ENCODE data around the gene FAM53C.
"Not testable (repeated sequence)": the region's sequence is repeated elsewhere in the genome, so short reads cannot be mapped to it uniquely, and the experiment has no call there.

The FAM53C gene

DNA sequence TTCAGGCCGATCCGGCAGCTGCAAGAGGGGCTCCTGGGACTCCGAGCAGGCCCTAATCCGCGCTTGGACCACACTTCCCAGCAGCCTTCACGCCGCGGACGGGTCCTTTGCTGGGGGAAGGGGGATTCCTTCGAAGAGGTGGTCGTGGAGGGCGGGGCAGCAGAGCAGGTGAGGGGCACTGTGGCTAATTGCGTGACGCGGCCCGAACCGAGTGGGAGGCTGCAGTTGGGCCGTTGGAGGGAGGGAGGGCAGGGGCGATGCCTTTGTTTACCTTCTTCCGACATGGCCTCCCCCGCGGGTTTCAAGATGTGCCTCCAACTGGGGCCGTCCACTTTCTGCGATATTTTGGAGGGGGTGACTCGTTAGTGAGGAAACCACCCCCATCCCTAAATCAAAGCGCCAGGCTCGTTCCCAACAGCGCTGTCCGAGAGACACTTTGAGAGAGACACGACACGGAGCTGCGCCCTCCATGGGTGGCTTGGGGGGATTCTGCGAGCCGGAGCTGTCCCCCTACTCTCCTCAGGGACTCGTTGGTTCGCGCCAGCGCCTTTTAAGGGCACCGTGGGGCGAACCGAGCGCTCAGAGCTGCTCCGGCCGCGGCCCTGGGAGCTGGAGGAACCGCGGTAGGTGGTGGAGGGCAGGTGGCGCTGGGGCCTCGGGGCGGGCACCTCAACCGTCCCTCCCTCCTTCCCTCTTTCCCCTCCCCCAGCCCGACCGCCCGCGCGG, at the start of gene FAM53C:
TSS of gene FAM53C (plus strand) at position 582 of the 726 bp plus-strand sequence. CDS start 3,070 bp downstream, outside the sequence.
- H3K27me3 ChIP-seq (ENCODE audit: low read depth) = no peaks in the 10 kb centered on the region
- H3K9me3 ChIP-seq = no peaks in the 10 kb centered on the region
- in situ Hi-C loops (cut with MboI; ENCODE audit: low sequenced_read_pairs) = no loop called here
- peak; percentile 80 to 95 for DNase-seq (ENCODE audit: low spot score in 2 of 2)
- H3K36me3 ChIP-seq (replicated peaks) = peaks cover 21% of the 10 kb centered on the region
- peak within 1 kb of the TSS; percentile 68 for H3K4me3 ChIP-seq
- H3K4me1 ChIP-seq = peaks cover 14% of the 10 kb centered on the region

DNA sequence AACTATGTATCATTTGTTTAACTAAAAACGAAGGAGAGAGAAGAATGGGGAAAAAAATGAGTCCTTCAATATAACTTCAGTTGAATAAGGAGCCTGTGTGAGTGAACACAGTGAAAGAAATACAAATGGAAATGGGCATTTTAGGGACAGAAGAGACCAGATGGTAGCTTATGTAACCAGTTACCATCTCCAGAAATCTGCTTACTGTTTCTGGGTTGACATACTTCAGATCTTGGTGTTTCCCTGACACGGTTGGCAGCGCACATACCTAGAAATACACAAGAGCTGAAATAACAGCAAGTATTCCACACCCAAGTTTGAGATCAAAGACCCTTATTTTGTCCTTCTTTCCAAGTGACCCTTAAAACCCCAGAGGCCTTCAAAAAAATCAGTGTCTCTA, 48.8 kb upstream of the FAM53C start:
- H3K36me3 ChIP-seq (replicated peaks) = peaks cover 30% of the 10 kb centered on the region
- in situ Hi-C loops (cut with MboI; ENCODE audit: low sequenced_read_pairs) = no loop called here

DNA sequence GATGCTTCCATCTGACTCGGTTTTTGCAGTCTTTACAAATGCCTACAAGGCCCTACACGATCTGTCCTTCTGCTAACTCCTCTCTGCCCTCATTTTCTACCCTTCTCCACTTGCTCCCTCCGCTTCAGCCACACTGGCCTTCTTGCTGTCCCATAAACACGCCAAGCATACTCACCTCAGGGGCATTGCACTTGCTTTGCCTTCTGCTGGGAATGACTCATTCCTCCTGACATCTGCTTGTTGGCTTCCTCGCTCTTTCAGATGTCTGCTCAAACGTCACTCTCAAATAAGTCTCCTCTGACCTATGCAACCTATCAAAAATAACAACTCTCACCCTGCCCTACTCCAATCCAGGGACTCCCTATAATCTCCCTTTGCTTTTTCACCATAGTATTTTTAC, 34.7 kb upstream of the FAM53C start:
- Histone ChIP-seq H3K27me3 (ENCODE audit: low read depth) (no peaks in the 10 kb centered on the region), H3K4me1 (no peaks in the 10 kb centered on the region), H3K36me3 (replicated peaks) (peaks cover 2% of the 10 kb centered on the region; the same call in 1 of the 2 replicates), H3K4me3 (no peak overlapping the region), H3K9me3 (no peaks in the 10 kb centered on the region)
- in situ Hi-C loops (cut with MboI; ENCODE audit: low sequenced_read_pairs) = no loop called here
- DNase-seq (ENCODE audit: low spot score in 2 of 2) = no peak

More for the DNA sequence above, 48.8 kb upstream of the FAM53C start:
- no peak for DNase-seq (ENCODE audit: low spot score in 2 of 2)
- Histone ChIP-seq H3K4me1 (no peaks in the 10 kb centered on the region), H3K27me3 (ENCODE audit: low read depth) (no peaks in the 10 kb centered on the region), H3K9me3 (no peaks in the 10 kb centered on the region), H3K4me3 (no peak overlapping the region)

GRCh38 chr5:138305797-138306196, 32.3 kb upstream of the FAM53C start:
- Histone ChIP-seq H3K27me3 (ENCODE audit: low read depth) (no peaks in the 10 kb centered on the region), H3K4me3 (no peak overlapping the region), H3K36me3 (replicated peaks) (peaks cover 2% of the 10 kb centered on the region; the same call in 1 of the 2 replicates), H3K4me1 (no peaks in the 10 kb centered on the region), H3K9me3 (no peaks in the 10 kb centered on the region)
- peak in 1 of 2 experiments; percentile 16 for DNase-seq (ENCODE audit: low spot score in 2 of 2)
- in situ Hi-C loops (cut with MboI; ENCODE audit: low sequenced_read_pairs) = no loop called here

DNA sequence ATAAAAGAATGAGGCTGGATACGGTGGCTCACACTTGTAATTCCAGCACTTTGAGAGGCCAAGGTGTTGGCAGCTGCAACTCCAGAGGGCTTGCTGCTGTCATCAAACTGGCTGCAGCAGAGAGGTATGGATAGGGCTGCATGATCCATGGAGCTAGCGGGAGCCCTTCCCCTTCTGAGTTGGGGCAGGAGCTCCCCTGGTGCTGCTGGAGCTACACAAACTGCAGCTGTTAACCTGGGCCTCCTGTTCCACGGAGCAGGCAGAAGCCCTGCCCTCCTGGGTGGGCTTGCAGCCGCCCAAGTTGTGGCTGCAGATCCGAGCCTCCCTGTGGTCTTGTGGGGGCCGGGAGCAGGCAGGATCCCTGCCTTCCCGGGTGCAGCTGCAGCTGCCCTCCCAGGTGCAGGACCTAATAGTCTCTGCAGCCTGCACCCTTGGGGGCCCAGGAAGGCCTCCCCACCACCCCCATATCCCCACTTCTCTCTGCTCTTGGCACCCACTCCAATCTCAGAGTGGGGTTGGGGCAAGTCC, 22.3 kb upstream of the FAM53C start:
- Histone ChIP-seq H3K4me1 (no peaks in the 10 kb centered on the region), H3K27me3 (ENCODE audit: low read depth) (no peaks in the 10 kb centered on the region), H3K36me3 (replicated peaks) (peaks cover 34% of the 10 kb centered on the region), H3K9me3 (no peaks in the 10 kb centered on the region), H3K4me3 (no peak overlapping the region)
- in situ Hi-C loops (cut with MboI; ENCODE audit: low sequenced_read_pairs) = no loop called here
- no peak for DNase-seq (ENCODE audit: low spot score in 2 of 2)

DNA sequence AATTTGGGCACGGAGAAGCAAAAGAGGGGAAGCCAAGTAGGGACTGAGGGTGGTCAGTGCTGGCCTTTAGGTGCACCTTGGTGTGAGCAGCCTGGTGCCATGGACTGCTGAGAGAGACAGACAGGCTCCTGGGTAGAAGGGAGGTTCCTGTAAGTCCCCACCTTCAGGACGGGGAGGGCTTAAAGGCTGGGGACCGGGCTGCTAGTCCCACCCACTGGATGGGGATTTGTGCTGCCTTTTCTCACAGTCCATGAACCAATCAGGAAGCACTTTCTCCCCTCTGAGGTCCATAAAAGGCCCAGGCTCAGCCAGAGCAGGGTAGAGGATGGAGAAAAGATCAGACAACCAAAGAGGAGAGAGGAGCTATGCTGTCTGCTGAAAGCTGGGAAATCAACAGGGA, 21.7 kb upstream of the FAM53C start:
- no peaks in the 10 kb centered on the region for H3K27me3 ChIP-seq (ENCODE audit: low read depth)
- no peaks in the 10 kb centered on the region for H3K4me1 ChIP-seq
- no peak for DNase-seq (ENCODE audit: low spot score in 2 of 2)
- H3K4me3 ChIP-seq = no peak overlapping the region
- H3K9me3 ChIP-seq = no peaks in the 10 kb centered on the region
- H3K36me3 ChIP-seq (replicated peaks) = peaks cover 34% of the 10 kb centered on the region
- in situ Hi-C loops (cut with MboI; ENCODE audit: low sequenced_read_pairs) = no loop called here

- in situ Hi-C loops (cut with MboI; ENCODE audit: low sequenced_read_pairs); H3K9me3 ChIP-seq: not testable (repeated sequence)
- peaks cover 30% of the 10 kb centered on the region for H3K36me3 ChIP-seq (replicated peaks)
Observed at GRCh38 chr5:138318211-138318610, 19.9 kb upstream of the FAM53C start.

GRCh38 chr5:138330813-138331448, 7.1 kb upstream of the FAM53C start:
- Histone ChIP-seq H3K4me1 (no peaks in the 10 kb centered on the region; the same call in 1 of the 2 replicates), H3K36me3 (replicated peaks) (peaks cover 13% of the 10 kb centered on the region), H3K4me3 (peak overlapping the region; percentile 62), H3K9me3 (no peaks in the 10 kb centered on the region), H3K27me3 (ENCODE audit: low read depth) (no peaks in the 10 kb centered on the region)
- DNase-seq (ENCODE audit: low spot score in 2 of 2) = no peak
- in situ Hi-C loops (cut with MboI; ENCODE audit: low sequenced_read_pairs) = no loop called here

More at GRCh38 chr5:138318211-138318610, 19.9 kb upstream of the FAM53C start:
- not testable (repeated sequence) for DNase-seq (ENCODE audit: low spot score in 2 of 2); H3K4me3 ChIP-seq; H3K27me3 ChIP-seq (ENCODE audit: low read depth); H3K4me1 ChIP-seq

GRCh38 chr5:138331449-138332368, 6.4 kb upstream of the FAM53C start, which contains the start of gene CDC25C:
CDC25C (minus strand) TSS chr5:138331804; CDS start chr5:138331180, 624 bp downstream.
- Histone ChIP-seq H3K36me3 (replicated peaks) (peaks cover 13% of the 10 kb centered on the region), H3K27me3 (ENCODE audit: low read depth) (no peaks in the 10 kb centered on the region), H3K4me3 (peak within 1 kb of the TSS; percentile 62), H3K9me3 (no peaks in the 10 kb centered on the region), H3K4me1 (no peaks in the 10 kb centered on the region; the same call in 1 of the 2 replicates)
- DNase-seq (ENCODE audit: low spot score in 2 of 2) = peak; percentile 99
- in situ Hi-C loops (cut with MboI; ENCODE audit: low sequenced_read_pairs) = no loop called here

DNA sequence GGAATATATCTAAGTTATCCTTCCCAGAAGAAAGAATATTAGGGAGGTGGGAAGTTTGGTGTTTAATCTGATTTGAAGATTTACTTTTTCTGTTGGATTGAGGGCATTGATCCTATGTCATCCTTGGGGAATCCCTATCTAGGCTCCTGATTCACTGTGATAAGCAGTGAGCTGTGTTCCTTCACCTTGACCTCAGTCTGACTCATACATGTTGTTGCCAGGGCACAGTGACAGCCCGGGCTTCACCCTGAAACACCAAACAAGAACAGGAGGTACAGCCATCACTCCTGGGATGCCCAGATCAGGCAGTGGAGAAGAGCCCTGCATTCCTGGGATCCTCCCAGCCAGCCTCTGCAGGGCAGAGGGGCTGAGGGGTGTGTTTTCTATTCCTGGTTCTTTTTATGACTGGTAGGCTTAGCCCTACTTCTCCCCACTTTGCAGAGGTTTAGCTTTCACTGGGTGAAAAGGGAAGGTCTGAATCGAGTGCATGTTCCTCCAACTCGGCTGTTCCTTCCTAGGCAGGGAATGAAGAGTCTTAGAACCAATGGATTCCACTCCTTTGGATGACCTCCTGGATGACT, 3.1 kb upstream of the FAM53C start:
- H3K4me3 ChIP-seq = no peak overlapping the region
- no peaks in the 10 kb centered on the region for H3K36me3 ChIP-seq (replicated peaks)
- H3K27me3 ChIP-seq (ENCODE audit: low read depth) = no peaks in the 10 kb centered on the region
- no peak for DNase-seq (ENCODE audit: low spot score in 2 of 2)
- no peaks in the 10 kb centered on the region for H3K9me3 ChIP-seq
- H3K4me1 ChIP-seq = peaks cover 12% of the 10 kb centered on the region
- in situ Hi-C loops (cut with MboI; ENCODE audit: low sequenced_read_pairs) = no loop called here

- DNase-seq (ENCODE audit: low spot score in 2 of 2) = peak in 1 of 2 experiments; percentile 81
- no peaks in the 10 kb centered on the region for H3K9me3 ChIP-seq
- in situ Hi-C loops (cut with MboI; ENCODE audit: low sequenced_read_pairs) = no loop called here
- H3K36me3 ChIP-seq (replicated peaks) = peaks cover 16% of the 10 kb centered on the region
- no peaks in the 10 kb centered on the region for H3K27me3 ChIP-seq (ENCODE audit: low read depth)
- H3K4me3 ChIP-seq = peak overlapping the region; percentile 68
- H3K4me1 ChIP-seq = peaks cover 14% of the 10 kb centered on the region
Observed at GRCh38 chr5:138336952-138337684, 948 bp upstream of the FAM53C start.

- Histone ChIP-seq H3K36me3 (replicated peaks) (peaks cover 23% of the 10 kb centered on the region), H3K27me3 (ENCODE audit: low read depth) (no peaks in the 10 kb centered on the region), H3K4me1 (peaks cover 14% of the 10 kb centered on the region), H3K9me3 (no peaks in the 10 kb centered on the region), H3K4me3 (peak overlapping the region; percentile 68)
- no peak for DNase-seq (ENCODE audit: low spot score in 2 of 2)
- in situ Hi-C loops (cut with MboI; ENCODE audit: low sequenced_read_pairs) = no loop called here
Observed at GRCh38 chr5:138338411-138339090, 485 bp downstream of the FAM53C start.

Data from HAP-1 (cell line).